Activated T-cell treated with anti-CD3 and anti-CD28 coated beads, Interleukin-2, amount 50 U/mL, for 48 hours (primary cell): ENCODE results near the gene COMTD1.
"Not testable (repeated sequence)": the region's sequence is repeated elsewhere in the genome, so short reads cannot be mapped to it uniquely, and the experiment has no call there.

Experiments
- DNase-seq, 2 experiments: peaks; one replicate each; pipeline ENCODE4 v3.0.0-alpha.2; 2020

The COMTD1 gene

DNA sequence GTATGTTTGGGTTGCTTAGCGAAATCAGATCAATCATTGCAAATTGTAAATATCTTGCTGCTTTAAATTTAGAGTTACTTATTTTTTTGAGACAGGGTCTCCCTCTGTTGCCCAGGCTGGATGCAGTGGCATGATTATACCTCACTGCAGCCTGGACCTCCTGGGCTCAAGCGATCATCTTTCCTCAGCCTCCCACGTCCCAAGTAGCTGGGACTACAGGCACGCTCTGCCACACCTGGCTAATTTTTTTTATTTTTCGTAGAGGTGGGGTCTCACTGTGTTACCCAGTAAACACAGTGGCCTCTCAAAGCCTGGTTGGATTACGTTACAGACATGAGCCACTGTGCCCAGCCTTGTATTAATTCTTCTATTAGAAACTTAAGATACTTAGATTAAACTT lies 23.4 kb downstream of the COMTD1 start:
- DNase-seq, result no peak

DNA sequence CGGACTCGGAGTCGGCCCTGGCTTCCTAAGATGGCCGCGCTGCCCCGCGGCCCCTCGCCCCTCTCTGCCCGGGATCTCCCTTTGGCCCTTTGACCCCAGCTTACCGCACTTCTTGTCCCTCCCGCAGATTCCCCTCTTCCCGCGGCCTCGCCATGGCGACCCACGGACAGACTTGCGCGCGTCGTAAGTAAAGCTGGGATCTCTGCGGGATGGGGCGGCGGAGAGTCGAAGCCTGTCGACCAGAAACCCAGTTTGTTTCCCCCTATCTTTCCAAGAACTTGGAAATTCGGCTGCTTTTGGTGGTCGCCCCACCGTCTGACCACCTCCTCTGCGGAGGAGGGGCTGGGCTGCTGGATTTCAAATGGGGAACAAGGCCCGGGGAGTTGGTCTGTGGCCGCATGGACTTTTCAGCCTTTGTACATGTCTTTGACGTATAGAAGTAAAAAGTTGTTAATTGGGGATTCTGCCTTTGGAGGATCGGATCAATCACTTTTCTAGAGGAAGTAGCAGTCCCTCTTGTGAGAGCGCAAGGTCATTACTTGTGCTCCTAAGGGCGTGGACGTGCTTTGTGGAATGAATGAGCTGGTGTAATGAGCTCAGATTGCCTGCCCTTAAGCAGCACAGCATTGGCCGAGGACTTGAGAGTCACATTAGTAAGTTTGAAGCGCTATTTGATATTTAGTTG lies 24.6 kb downstream of the COMTD1 start:
- DNase-seq, result peak; percentile 45 to 50

DNA sequence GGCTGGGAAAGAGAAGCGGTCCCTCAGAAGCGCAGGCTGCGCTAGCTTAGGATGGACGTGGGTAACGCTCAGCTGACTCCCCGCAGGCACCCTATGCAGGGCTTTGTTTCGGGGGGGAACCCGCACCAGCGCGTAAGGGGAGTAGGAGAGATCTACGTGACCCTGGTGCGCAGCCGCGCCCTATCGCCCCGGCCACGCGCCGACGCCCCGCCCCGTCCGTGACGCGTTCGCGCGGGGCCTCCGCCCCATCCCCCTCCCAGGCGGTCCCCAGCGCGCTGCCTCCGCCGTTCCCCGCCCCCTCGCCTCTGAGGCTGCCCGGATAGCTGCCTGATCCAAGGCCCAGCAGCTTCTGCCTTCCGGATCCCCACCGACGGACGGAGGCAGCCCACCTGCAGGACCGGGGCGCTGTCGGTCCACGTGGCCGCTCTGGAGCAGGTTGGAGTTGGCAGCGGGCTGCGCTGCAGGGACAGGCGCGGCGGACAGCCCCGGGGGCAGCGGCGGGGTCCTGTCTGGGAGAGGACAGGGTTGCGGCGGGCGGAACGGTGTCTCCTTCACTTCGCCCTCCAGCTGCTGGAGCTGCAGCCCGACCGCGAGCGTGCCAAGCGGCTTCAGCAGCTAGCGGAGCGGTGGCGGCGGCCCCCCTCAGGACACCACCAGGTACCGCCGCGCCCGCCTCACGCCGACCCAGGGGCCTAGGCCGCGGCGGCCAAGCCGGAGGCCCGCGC lies 25.3 kb downstream of the COMTD1 start, which contains the start of gene VDAC2:
Gene VDAC2, plus strand, starts transcription at position 515 of the 725 bp plus-strand sequence. CDS start 363 bp downstream, outside the sequence.
- DNase-seq, result peak; percentile 96 to 97

DNA sequence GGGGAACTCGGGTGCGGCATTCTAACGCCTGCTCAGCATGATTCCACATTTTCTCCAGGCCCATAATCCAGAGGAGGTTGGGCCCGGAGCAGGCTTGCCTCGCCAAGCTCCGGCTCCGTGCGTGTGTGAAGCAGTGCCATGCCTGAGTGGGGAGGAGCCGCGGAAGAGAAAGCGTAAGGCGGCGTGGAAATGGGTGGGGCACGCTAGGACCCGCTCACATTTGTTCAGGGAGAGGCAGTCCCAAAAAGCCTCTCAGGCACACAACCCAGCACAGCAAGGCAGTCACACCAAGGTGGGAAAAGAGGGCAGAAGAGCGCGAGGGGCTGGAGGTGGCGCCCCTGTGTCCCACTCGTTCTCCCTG lies 25.9 kb downstream of the COMTD1 start:
- DNase-seq, result peak; percentile 82 to 84

DNA sequence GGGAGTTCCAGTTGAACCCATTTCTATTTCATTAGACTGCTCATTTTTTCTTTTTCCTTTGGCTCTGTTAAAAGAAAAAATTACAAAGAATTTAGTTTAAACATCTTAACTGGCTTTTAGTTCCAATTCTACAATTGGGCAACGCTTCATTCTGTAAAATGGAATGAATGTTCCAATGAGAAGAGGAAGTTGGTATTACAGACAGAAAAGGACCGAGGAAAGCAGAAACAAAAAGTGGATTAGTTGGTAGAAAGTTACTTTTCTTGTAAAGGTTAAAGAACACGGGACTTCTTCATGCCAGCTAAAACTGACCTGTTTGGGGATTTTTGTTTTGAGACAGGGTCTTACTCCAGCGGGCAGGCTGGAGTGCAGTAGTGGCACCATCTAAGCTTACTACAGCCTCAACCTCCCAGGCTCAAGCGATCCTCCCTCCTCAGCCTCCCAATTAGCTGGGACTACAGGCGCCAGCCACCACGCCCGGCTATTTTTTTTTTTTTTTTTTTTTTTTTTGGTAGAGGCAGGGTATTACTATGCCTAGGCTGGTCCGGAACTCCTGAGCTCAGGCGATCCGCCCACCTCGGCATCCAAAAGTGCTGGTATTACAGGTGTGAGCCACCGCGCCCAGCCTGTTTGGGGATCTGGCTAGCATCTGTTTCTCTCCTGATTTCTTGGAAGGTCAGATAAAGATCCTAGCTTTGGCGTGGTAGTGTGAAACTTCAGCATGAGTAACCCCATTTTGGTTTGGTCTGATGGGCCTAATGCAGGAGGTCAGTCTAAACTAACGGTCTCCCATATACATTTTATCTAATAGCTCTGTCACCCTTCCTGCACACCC lies 26.5 kb downstream of the COMTD1 start:
- DNase-seq, result no peak

DNA sequence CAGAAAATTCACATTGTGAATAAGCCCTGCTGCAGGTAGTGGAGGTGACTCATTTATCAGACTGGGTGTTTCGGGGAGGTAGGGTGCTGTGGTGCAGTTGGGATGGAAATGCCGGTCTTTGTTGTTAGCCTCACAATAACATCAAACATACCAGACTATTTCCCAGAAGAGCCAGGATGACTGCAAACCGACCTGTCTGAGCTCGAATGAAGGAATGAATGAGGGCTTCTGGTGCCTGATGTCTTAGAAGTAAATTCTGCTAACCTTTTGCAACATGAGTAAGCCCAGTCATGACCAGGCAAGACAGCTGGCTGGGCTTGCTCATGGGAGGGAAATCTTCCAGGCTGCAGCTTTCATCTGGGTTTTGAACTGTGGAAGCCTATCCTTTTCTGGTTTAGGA lies 27.6 kb downstream of the COMTD1 start:
- peak; percentile 23 to 39 for DNase-seq

DNA sequence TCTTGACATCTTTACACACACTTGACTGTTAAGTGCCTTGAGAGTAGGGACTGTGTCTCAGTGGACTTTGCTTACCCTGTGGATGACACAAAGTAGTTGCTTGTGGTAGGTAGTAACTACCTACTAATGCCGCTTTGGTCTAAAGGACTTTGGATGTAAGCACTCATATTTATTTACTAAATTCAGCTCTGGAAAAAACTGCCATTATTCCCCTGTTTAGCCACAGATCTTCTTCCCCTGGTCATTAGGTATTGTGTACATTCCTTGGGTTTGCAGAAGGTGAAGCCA lies 28.0 kb downstream of the COMTD1 start:
- DNase-seq, result no peak

DNA sequence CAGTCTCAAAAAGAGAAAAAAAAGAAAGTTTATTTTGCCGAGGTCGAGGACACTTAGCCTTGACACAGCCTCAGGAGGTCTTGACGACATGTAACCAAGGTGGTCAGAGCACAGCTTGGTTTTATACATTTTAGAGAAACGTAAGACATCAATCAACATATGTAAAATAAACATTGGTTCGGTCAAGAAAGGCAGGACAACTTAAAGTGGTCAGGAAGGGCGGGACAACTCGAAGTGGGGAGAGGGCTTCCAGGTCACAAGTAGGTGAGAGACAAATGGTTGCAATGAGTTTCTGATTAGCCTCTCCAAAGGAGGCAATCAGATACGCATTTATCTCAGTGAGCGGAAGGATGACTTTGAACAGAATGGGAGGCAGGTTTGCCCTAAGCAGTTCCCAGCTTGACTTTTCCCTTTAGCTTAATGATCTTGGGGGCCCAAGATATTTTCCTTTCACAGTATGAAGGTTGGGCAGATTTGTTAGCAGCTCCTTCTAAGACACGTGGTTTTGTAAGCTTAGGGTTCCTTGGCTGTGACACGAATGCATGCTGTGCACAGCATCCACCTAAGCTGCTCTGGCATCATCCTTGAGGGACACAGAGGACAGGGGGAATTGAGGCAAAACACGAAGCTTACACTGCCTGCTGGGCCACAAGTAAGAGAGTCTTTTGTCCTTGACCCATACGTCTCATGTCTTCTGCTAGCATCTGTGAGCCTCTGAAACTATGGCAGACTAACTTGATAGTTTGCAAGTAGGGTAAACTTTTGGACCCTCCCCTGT lies 28.5 kb downstream of the COMTD1 start:
- DNase-seq, result no peak

DNA sequence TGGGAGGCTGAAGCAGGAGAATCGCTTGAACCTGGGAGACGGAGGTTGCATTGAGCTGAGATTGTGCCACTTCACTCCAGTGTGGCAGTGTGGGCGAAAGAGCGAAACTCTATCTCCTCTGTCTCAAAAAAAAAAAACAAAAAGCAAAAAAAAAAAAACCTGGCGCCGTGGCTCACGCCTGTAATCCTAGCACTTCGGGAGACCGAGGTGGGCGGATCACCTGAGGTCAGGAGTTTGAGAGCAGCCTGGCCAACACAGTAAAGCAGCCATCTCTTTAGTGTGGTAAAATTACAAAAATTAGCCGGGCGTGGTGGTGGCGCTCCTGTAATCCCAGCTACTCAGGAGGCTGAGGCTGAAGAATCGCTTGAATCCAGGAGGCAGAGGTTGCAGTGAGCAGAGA lies 29.1 kb downstream of the COMTD1 start:
- not testable (repeated sequence) for DNase-seq

DNA sequence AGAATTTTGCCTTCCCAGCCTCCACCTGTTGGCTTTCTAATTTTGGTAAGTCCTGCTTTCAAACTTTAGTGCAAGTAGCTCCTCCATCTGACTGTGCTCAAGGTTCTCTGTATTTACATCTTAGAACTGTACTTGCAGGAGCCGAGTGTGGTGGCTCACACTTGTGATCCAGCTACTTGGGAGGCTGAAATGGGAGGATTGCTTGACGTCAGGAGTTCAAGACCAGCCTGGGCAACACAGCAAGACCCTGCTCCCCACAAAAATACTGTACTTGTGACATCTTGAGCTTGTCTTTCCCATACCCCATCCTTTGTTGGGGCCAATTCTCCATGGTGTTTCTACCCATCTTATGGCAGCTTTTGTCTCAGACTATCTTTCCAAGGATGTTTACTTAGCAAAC lies 29.8 kb downstream of the COMTD1 start:
- no peak for DNase-seq

DNA sequence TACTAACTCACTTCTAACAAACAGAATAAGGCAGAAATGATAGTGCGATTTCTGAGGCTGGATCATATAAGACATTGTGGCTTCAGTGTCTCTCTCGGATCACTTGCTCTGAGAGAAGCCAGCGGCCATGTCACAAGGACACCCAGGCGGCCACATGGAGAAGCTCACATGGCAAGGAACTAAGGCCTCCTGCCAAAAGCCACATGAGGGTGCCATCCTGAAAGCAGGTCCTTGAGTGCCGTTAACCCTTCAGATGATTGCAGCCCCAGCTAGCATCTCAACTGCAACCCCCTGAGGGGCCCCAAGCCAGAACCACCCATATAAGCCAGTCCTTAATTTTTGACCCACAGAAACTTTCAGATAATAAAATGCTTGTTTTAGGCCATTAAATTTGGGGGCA lies 32.0 kb downstream of the COMTD1 start:
- DNase-seq, result no peak

DNA sequence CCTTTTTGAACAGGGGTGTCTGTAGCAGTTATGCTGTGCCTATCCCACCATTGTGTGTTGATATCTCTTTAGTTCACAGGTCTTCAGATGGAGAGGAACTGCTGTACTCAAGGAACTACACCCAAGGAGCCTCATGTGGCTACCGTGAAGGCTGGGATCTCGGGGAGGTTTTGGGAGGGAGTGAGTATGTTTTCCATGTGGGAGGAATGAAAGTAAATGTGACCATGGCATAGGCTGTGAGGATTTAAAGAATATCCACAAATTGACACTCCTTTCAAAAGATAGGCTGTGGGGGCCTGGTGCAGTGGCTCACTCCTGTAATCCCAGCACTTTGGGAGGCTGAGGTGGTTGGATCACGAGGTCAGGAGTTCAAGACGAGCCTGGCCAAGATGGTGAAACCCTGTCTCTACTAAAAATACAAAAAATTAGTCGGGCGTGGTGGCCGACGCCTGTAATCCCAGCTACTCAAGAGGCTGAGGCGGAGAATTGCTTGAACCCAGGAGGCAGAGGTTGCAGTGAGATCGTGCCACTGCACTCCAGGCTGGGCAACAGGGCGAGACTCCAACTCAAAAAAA lies 32.6 kb downstream of the COMTD1 start:
- not testable (repeated sequence) for DNase-seq

DNA sequence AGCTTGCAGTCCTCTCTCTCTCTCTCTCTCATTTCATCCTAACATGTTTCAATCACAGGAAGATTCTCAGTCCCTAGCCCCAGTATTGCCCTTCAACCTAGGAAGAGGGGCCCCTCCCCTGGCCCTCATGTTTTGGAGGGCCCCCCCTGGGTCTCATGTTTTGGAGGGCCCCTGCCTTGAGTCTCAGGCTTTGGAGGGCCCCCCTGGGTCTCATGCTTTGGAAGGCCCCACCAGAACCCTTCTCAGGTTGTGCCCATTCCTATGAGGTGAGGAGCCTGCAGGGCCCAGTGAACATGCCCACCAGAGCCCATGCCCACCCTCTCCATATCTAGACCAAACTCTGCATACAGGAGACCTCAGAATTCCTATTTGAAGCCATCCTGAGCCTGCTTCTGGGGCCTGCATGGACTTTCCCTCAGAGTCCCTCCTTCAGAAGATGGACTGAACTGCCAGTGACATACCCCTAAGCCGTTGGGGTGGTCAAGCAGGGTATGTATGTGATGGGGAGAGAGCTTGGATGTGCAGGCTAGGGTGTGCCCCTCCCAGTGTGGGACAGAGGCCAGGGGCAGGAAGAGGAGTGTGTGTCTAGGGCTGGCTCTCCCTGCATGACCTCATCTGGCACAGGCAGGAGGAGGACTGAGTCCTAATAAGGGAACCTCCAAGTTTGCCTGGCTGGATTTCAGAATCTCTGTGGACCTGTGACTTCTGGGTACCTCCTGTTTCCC lies 33.3 kb downstream of the COMTD1 start:
- no peak for DNase-seq

DNA sequence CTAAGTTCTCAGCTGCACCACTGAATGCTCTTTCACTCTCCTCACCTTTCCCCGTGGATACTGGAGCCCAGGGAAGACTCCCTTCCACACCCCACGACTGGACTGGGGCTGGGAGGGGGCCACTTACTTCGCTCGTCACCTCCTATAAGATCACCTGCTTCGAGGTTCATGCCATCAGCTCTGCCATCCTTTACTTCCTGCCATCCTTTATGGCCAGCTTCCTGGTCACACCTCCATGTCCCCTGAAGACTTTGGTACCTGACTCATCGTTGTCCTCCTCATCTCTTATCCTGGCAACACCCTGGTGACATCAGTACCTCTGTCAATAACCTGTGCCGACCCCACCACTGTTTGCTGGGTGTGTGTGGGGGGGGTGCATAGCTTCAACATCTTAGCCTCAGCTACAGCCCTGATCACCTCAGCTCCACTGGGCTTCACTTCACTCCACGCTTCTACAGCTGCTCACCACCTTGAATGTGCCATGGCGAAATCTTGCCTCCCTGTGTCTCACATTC lies 33.9 kb downstream of the COMTD1 start:
- DNase-seq, result no peak

DNA sequence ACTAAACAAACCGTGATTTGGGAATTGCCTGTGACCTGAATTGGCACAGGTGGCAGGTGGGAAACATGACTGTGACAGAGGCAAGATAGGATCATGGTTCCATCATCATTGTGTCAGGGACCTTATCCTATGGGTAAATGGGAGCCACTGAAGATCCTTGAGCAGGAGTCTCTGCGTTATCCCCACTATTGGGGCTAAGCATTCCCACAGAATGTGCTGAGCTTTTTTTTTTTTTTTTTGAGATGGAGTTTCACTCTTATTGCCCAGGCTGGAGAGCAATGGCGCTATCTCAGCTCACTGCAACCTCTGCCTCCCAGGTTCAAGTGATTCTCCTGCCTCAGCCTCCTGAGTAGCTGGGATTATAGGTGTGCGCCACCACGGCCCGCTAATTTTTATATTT lies 35.8 kb downstream of the COMTD1 start:
- DNase-seq, result not testable (repeated sequence)

DNA sequence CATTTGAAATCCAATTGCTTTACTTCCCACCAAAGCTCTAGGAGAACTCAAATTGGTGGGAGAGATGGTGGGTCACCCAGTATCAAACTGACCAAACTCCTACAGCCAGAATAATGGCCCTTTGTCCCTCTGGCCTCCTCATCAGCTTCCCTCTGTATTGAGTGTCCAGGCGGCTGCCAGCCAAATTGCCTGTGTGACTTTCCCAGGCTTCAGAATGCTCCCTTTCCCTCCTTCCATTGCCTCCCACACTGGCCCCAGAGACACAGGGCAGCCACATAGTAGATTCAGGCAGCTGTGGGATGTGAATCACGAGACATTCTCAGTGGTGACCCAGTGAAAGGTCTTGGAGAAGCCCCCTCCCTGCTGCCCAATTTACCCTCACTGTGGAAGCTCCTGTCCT lies 37.9 kb downstream of the COMTD1 start:
- DNase-seq, result no peak

DNA sequence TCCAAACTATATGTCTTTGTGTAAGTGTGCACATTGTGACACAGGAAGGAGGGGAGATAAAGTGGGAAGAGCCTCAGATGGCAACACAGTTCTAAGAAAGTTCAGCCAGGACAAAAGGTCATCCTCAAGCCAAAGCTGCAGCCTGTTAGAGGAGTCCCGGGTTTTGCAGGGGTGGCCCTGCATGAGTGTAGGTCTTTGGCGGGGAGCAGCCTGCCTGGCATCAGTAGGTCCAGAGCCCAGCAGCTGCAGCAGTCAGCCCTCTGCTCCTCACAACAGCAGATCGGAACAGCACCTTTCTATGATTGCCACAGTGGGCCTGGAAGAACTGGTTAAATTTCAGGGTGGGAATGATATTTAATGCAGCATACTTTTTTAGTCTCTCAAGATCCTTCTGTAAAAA lies 38.7 kb downstream of the COMTD1 start:
- no peak for DNase-seq

DNA sequence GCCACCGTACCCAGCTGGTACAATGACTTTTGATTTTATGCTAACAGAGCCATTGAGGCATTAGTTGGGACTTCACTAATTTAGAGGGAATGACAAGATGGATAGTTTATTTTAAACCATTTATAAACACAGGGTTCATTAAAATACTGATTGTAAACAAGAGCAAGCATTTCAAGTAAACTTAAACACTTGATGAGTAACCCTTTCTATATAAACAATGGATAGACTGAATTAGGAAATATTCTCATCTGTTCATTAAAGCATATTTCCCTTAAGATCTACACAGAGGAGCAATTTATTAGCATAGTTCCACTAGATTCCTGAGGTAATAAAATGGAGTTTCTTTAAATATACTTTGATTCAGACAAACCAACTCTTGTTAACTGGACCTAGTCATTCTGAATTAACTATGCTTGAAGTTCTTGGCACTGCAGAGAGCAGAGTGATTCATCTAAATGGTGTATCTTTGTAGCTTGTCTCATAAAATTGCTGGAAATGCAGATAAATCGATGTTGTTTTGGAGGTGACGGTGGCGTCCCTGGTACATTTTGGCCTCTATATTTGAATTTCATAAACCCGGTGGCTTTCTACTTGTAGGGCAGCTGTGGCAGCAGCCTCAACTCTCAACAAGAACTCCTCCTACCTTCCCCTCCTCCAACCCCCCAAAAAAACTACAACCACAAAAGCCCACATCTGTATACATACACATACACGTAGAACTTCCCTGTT lies 40.6 kb downstream of the COMTD1 start:
- DNase-seq, result no peak

DNA sequence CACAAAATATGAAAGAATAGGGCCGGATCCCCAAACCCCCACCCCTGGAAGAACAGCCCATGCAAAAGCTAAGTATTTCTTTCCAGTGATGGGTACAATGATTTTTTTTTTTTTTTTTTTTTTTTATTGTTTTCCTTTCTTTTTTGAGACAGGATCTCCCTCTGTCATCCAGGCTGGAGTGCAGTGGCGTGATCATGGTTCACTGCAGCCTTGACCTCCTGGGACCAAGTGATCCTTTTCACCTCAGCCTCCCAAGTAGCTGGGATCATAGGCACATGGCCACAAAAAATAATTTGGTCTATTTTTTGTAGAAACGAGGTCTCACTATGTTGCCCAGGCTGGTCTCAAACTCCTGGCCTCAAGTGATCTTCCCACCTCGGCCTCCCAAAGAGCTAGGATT lies 41.1 kb downstream of the COMTD1 start:
- not testable (repeated sequence) for DNase-seq

DNA sequence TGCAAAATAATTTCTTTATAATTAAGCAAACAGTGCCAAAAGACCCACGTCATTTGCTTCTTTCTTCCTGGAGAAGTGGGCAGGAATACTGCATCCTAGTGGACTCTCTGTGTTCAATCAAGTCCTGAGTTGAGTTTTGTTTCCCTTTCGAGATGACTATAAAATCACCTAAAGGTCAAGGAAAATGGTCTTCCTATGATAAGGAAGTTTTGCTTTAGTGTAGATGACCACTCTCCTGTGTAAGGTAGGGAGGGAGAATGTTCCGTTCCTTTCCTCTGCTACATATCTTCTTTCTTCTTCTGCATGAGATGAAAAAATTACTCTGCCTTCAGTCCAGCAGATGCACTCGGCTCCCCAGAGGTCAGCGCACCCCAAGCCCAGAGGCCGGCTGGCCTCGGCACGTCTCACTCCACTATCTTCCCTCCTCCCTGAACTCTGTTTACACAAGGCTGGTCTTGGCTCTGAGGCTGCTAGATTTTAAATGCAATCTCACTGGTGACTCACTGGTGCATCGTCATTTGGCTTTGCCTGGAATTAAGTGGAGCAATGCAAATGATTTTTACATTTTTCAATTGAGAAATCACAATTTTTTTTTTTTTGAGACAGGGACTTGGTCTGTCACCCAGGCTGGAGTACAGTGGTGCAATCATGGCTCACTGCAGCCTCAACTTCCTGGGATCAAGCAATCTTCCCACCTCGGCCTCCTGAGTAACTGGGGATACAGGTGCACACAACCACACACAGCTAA lies 43.8 kb downstream of the COMTD1 start:
- peak in 1 of 2 experiments; percentile 16 for DNase-seq
